HG03469 (cell line): ENCODE measurements around the gene GTF3C1.

ENCODE experiments used
- ATAC-seq: cut with Tn5 transposase; IDR thresholded peaks from one replicate; pipeline ENCODE4 v1.9.1; 2021; ENCODE audit warnings: mild to moderate bottlenecking, moderate library complexity, moderate number of reproducible peaks; ENCODE audit not compliant: unreplicated experiment

GTF3C1 gene

GRCh38 chr16:27430512-27430911 lies 119.2 kb downstream of the GTF3C1 start:
- no peak for ATAC-seq

DNA sequence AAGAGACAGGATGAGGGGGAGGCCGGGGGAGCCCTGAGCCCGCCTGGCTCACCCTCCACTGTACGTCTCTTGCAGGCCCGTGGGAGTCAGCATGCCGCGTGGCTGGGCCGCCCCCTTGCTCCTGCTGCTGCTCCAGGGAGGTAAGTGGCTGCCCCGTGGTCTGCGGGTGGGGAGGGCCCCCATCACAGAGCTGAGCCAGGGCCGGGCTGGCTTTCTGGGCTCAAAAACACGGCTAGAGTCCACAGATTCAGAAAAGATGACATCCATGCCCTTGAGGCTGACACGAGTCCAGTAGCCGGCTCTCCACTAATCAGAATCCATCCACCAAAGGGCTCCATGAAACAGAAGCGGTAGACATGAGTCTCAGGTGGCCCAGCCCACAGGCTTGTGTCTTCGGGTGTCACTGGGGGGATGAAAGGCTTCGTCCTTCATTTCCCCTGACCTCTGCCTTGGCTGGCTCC lies 119.7 kb downstream of the GTF3C1 start:
- no peak for ATAC-seq

DNA sequence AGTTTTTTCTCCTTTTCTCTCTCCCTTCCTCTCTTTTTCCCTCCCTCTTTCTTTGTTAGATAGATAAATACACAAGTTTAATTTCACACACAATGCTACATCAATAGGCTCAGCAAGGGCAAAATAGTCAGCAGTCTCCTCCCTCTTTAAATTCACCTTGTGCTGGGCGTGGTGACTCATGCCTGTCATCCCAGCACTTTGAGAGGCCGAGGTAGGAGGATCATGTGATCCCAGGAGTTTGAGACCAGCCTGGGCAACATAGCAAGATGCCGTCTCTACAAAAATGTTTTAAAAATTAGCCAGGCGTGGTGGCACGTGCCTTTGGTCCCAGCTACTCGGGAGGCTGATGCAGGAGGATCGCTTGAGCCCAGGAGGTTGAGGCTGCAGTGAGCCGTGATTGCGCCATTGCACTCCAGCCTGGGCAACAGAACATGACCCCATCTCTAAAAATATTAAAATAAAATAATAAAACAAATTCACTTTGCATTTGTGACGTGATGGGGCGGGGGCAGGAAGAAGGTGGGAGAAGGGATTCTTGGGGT lies 120.3 kb downstream of the GTF3C1 start:
- ATAC-seq, result no peak

DNA sequence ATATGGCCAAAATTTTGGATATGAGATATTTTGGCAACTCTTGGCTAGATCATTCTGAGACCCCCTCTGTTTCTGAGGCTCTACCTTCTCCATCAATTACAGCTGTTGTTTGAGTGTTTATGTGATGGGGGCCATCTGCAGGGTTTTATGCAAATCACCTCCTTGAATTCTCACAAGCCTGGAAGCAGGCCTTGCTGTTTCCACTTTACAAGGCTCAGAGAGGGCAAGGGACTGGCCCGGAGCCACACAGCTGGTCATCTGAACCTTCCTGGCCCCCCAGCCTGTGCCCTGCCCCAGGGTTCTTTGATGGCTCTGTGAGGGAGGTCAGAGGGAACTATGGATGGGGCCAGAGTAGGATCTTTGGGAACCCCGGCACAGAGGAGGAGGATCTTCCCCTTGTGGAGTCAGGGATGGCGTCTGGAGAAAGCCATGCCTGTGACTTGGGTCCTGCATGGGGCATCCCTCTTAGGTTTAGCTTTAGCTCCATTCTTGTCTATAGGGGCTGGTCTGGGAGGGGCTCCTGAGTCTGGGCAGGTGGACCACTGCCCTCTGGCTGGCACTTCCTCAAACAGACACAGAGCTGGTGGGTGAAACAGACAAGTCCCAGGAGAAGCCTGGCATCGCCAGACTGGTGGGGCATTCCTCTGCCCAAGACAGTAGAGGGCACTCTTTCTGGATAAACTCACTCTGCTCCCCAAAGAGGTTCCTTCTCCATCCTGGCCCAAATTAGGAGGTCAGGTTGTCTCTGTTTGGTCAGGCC lies 121.5 kb downstream of the GTF3C1 start:
- ATAC-seq, result no peak

GRCh38 chr16:27427538-27427937 lies 122.2 kb downstream of the GTF3C1 start:
- no peak for ATAC-seq

GRCh38 chr16:27426423-27427408 lies 123.0 kb downstream of the GTF3C1 start:
- peak; percentile 57 for ATAC-seq

DNA sequence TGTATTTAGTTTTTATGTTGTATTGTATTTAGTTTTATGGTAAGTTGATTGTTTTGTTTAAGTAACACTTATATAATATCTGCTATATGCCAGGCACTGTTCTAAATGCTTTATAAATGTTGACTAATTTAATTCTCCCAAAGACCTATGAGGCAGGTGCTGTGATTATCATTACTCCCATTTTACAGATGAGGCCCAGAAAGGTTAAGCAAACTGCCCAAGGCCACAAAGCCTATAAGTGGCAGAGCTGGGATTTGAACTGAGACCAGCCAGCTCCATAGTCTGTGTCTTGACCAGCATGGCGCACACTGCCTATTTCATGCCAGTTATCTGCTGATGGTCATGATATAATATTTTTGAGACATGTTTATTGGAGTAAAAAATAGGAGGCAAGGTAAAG lies 123.8 kb downstream of the GTF3C1 start:
- no peak for ATAC-seq

GRCh38 chr16:27424772-27425498 lies 124.8 kb downstream of the GTF3C1 start:
- no peak for ATAC-seq

DNA sequence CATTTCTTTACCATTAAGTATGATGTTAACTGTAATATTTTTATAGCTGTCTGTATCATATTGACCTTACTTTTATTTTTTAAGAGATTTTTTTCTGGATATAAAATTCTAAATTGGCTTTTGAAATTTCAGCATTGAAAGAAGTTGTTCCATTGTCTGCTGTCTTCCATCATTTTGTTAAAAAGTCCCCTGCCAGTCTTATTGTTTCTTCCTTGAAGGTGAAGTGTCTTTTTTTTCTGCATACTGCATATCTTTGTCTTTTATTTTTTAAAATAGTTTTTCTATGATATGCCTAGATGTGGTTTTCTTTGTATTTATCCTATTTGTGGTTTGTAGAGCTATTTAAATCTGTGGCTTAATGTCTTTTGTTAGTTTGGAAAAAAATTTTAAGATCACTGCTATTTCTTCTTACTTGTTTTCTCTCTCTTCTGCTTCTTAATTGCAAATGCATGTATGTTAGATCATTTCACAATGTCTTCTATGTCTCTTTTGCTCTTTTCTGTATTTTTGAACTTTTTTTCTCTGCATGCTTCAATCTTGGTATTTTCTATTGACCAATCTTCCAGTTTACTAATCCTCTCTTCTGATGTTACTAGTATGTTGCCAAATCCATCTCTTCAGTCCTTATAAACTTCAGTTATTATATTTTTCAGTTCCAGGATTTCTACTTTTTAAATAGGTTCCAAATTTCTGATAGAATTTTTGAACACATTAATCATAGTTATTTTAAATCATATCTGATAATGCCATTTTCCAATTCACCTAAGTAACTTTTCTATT lies 127.6 kb downstream of the GTF3C1 start:
- no peak for ATAC-seq

DNA sequence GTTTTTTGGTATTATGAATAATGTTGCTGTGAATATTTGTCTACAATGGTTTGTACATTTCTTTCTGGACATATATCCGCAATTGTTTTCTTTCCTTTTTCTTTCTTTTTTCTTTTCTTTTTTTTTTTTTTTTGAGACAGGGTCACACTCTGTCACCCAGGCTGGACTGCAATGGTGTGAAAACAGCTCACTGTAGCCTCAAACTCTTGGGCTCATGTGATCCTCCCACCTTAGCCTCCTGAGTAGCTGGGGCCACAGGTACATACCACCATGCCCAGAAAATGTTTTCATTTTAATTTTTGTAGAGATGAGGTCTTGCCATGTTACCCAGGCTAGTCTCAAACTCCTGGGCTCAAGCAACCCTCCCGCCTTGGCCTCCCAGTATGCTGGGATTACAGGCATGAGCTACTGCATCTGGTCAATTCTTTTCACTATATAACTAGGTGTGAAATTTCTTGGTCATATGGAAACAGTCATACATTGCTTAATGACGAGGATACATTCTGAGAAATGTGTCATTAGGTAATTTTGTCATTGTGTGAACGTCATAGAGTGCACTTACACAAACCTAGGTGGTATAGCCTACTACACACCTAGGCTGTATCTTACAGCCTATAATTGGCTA lies 132.6 kb downstream of the GTF3C1 start:
- ATAC-seq, result no peak

DNA sequence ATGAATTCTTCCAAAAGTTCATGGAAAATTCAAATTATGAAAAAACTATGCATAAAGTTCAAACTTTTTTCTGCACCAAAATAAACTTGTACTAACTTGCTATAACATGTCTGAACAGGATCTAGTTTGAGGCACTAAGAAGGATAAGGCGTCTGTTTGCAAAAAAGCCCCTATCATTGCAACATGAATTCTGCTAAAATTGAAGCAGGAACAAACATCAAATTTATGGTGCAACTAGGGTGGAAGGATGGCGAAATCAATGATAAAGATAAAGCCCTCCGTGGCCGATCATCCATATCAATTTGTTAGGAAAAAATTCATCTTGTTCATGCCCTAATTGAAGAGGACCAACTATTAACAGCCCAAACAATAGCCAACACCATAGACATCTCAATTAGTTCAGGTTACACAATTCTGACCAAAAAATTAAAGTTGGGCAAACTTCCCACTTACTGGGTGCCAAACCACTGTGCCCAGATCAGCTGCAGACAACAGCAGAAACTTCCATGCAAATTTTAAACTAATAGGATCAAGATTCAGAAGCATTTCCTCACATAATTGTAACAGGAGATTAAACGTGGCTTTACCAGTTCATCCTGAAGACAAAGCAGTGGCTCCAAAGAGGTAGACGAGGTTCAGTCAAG lies 134.8 kb downstream of the GTF3C1 start:
- no peak for ATAC-seq

DNA sequence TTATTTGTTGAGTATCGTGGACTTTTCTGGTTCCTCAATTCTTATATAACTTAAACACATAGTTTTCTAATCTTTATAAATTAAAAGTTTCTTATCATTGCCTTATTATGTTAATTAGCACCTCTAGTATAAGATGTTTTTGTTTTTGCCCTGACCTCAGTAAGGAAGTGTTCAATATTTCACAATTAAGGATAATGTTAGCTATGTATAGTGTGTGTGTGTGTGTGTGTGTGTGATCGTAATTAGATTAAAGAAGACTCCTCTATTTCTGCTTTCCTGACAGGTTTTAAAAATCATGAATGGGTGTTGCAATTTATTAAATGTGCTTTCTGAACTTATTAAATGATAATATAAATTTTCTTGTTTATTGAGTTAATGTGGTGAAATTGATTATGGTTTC lies 135.8 kb downstream of the GTF3C1 start:
- ATAC-seq, result no peak

- ATAC-seq, result no peak
Measured at GRCh38 chr16:27410761-27411160, 139.0 kb downstream of the GTF3C1 start.
